Neural cell (in vitro differentiated cells): ENCODE results near the gene PLPP3. TPM values are rescaled to one million over a fixed set of nuclear protein-coding genes. Genes with fewer than 3 reads are reported as not detected.

Experiments used
- H2AFZ ChIP-seq: fragments of 200-600, 300-800 bp; sonication (generic), shearing (Covaris generic); 2 replicates; pipeline ENCODE4 v1.6.0; 2014; ENCODE audit warnings: low read depth, mild to moderate bottlenecking, antibody characterized with exemption, low read length, moderate library complexity
- H3F3A ChIP-seq: fragments of 200-600 bp; shearing (Covaris generic); 2 replicates; pipeline ENCODE4 v1.6.1; 2016; ENCODE audit warnings: mild to moderate bottlenecking, moderate library complexity, mixed read lengths, antibody characterized with exemption, low read length; ENCODE audit not compliant: insufficient read depth, poor library complexity, severe bottlenecking
- H3K27ac ChIP-seq: fragments of 200-600, 300-800 bp; sonication (generic), shearing (Covaris generic); 2 replicates; pipeline ENCODE4 v1.5.1; 2014; ENCODE audit warnings: mild to moderate bottlenecking, low read length, moderate library complexity
- H3K27me3 ChIP-seq: fragments of 300-800, 200-600 bp; sonication (generic), shearing (Covaris generic); 2 replicates; pipeline ENCODE4 v1.6.0; 2014; ENCODE audit warnings: mild to moderate bottlenecking, low read depth, low read length, moderate library complexity; ENCODE audit not compliant: insufficient read depth
- H3K36me3 ChIP-seq: fragments of 300-800, 200-600 bp; sonication (generic), shearing (Covaris generic); 2 replicates; pipeline ENCODE4 v1.5.1; 2014; ENCODE audit warnings: mild to moderate bottlenecking, antibody characterized with exemption, low read length, moderate library complexity; ENCODE audit not compliant: insufficient read depth
- H3K4me2 ChIP-seq: fragments of 300-800, 200-600 bp; sonication (generic), shearing (Covaris generic); 2 replicates; pipeline ENCODE4 v1.6.0; 2014; ENCODE audit warnings: mild to moderate bottlenecking, low read length
- H3K4me3 ChIP-seq: fragments of 300-800, 200-600 bp; sonication (generic), shearing (Covaris generic); 2 replicates; pipeline ENCODE4 v1.5.1; 2014; ENCODE audit warnings: mild to moderate bottlenecking, low read length, moderate library complexity
- H3K79me2 ChIP-seq: fragments of 200-600 bp; shearing (Covaris generic); replicated peaks from 2 replicates; pipeline ENCODE4 v1.6.0; 2014; ENCODE audit warnings: mild to moderate bottlenecking, low read length, moderate library complexity; ENCODE audit not compliant: insufficient read depth
- H3K9ac ChIP-seq: fragments of 300-800, 200-600 bp; sonication (generic), shearing (Covaris generic); 2 replicates; pipeline ENCODE4 v1.6.1; 2016; ENCODE audit warnings: mild to moderate bottlenecking, low read length, mixed read lengths
- H3K9me2 ChIP-seq: fragments of 200-600 bp; shearing (Covaris generic); 2 replicates; pipeline ENCODE4 v1.6.1; 2016; ENCODE audit warnings: mild to moderate bottlenecking, low read length, mixed read lengths; ENCODE audit not compliant: insufficient read depth
- H3K9me3 ChIP-seq: fragments of 200-600, 300-800 bp; sonication (generic), shearing (Covaris generic); 2 replicates; pipeline ENCODE4 v1.6.1; 2016; ENCODE audit warnings: mild to moderate bottlenecking, mixed run types, low read length, moderate library complexity, mixed read lengths
- H4K20me1 ChIP-seq: fragments of 200-600 bp; shearing (Covaris generic); 2 replicates; pipeline ENCODE4 v1.6.1; 2016; ENCODE audit warnings: mild to moderate bottlenecking, mixed run types; ENCODE audit not compliant: insufficient read depth
- TAF1 ChIP-seq: IDR thresholded peaks from 2 replicates; pipeline ENCODE4 v1.6.1; 2012; ENCODE audit warnings: low read depth
- polyA plus RNA-seq: library from polyadenylated mRNA; depleted of rRNA; stranded (reverse); fragments of >200 nt; gene quantifications from 2 replicates; pipeline ENCODE4 v1.2.3, GENCODE V29; 2014
- small RNA-seq, 3 experiments: library from RNA; depleted of rRNA; stranded (forward); fragments of <200 nt; gene quantifications; one replicate each; pipeline ENCODE3, GENCODE V24; 2012
- TF ChIP-seq, protein P1 (sequence below): fragments of 450-650 bp; IDR thresholded peaks from 2 replicates; pipeline ENCODE4 v1.5.1; 2014; ENCODE audit warnings: antibody characterized with exemption, mild to moderate bottlenecking, moderate library complexity; ENCODE audit not compliant: poor library complexity, severe bottlenecking
- TF ChIP-seq, protein P2 (sequence below): IDR thresholded peaks from 2 replicates; pipeline ENCODE4 v1.6.1; 2012; ENCODE audit warnings: borderline replicate concordance

PLPP3 gene
- polyA plus RNA-seq, 1 donor from 2014 or later = 2.1 TPM

DNA sequence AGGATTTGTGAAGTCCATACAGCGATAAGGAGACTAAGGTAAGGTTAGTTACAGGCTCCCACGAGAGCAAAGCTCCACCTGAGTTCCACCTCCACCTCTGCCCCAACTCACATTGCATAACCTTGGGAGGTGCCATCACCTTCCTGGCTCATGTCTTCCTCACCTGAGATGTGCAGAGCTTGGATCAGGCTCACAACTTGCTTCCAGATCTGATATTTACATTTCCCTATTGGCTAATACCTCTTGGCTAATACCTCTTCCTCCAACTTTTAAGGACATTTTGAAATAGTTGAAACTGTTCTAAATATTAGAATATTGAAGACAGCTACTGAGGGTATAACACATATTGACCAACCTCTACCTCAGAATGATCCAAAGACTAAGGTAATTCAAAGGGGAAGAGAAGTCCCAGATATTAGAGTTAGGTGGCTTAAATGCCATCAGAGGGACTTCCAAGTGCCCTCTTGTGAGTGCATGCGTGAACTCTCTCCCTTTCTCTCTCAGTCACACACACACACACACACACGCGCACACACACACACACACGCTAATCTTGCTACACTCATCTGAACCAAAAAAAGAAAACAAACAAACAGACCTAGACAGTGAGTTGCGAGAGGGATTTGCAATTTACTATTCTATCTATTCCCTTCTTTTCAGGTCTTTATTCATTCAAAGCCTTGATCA is 134.3 kb downstream of the PLPP3 start:
- no peaks in the 10 kb centered on the region for H4K20me1 ChIP-seq
- H3K9me3 ChIP-seq = no peaks in the 10 kb centered on the region
- H3K27me3 ChIP-seq = no peaks in the 10 kb centered on the region
- H3K27ac ChIP-seq = no peak overlapping the region
- H3K79me2 ChIP-seq = no peaks in the 10 kb centered on the region
- H3F3A ChIP-seq = no peaks in the 10 kb centered on the region
- H2AFZ ChIP-seq = no peak overlapping the region
- no peaks in the 10 kb centered on the region for H3K9me2 ChIP-seq
- no peak overlapping the region for H3K4me3 ChIP-seq
- TF ChIP-seq, protein P1, sequence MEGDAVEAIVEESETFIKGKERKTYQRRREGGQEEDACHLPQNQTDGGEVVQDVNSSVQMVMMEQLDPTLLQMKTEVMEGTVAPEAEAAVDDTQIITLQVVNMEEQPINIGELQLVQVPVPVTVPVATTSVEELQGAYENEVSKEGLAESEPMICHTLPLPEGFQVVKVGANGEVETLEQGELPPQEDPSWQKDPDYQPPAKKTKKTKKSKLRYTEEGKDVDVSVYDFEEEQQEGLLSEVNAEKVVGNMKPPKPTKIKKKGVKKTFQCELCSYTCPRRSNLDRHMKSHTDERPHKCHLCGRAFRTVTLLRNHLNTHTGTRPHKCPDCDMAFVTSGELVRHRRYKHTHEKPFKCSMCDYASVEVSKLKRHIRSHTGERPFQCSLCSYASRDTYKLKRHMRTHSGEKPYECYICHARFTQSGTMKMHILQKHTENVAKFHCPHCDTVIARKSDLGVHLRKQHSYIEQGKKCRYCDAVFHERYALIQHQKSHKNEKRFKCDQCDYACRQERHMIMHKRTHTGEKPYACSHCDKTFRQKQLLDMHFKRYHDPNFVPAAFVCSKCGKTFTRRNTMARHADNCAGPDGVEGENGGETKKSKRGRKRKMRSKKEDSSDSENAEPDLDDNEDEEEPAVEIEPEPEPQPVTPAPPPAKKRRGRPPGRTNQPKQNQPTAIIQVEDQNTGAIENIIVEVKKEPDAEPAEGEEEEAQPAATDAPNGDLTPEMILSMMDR = no peak
- TF ChIP-seq, protein P2, sequence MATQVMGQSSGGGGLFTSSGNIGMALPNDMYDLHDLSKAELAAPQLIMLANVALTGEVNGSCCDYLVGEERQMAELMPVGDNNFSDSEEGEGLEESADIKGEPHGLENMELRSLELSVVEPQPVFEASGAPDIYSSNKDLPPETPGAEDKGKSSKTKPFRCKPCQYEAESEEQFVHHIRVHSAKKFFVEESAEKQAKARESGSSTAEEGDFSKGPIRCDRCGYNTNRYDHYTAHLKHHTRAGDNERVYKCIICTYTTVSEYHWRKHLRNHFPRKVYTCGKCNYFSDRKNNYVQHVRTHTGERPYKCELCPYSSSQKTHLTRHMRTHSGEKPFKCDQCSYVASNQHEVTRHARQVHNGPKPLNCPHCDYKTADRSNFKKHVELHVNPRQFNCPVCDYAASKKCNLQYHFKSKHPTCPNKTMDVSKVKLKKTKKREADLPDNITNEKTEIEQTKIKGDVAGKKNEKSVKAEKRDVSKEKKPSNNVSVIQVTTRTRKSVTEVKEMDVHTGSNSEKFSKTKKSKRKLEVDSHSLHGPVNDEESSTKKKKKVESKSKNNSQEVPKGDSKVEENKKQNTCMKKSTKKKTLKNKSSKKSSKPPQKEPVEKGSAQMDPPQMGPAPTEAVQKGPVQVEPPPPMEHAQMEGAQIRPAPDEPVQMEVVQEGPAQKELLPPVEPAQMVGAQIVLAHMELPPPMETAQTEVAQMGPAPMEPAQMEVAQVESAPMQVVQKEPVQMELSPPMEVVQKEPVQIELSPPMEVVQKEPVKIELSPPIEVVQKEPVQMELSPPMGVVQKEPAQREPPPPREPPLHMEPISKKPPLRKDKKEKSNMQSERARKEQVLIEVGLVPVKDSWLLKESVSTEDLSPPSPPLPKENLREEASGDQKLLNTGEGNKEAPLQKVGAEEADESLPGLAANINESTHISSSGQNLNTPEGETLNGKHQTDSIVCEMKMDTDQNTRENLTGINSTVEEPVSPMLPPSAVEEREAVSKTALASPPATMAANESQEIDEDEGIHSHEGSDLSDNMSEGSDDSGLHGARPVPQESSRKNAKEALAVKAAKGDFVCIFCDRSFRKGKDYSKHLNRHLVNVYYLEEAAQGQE = no peak
- TF ChIP-seq TAF1 = no peak
- no peak overlapping the region for H3K9ac ChIP-seq
- H3K36me3 ChIP-seq = no peaks in the 10 kb centered on the region
- H3K4me2 ChIP-seq = no peak overlapping the region

Small RNAs within 50 kb of the gene (small RNA-seq; reads per million reads assigned to genes)
- gene AC099789.1 = 0 reads per million in 3 experiments

Other genes starting within 250 kb of the PLPP3 start
- 18.5 and 20.0 TPM in 2 replicates for gene PRKAA2, start 65.8 kb upstream of the PLPP3 start, polyA plus RNA-seq
- gene FYB2, start 239.8 kb upstream of the PLPP3 start, polyA plus RNA-seq = 0.69 TPM in 1 of 2 replicates, not detected in the other